Measurements from ENCODE around the gene RPL3. TPM values are rescaled to one million over a fixed set of nuclear protein-coding genes. Genes with fewer than 3 reads are reported as not detected.

The RPL3 gene
- total and polyA plus RNA-seq, 4 donors, result 1,521 to 2,749 (median 1,961) TPM

DNA sequence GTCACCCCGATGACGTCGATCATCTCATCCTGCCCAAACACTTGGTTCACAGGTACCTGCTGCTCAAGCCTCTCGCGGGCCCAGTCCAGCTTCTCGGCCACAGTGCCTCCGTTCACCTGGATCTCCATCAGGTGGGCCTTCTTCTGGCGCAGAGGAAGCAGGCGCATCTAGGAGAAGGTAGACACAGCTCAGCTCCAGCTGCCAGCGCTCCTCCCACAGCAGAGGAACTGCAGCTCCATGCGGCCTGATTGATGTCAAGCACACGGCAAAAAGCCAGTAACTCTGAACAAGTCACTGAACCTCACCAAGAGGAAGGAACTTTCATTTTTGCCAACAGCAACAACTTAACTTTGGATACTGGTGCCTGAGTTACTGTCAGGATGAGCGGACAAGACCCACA lies 4.0 kb downstream of the RPL3 start:
- WGBS, 2 donors, result 76 to 82% methylated on average over 13 of the region's 13 CpGs
- H3K27ac ChIP-seq (ENCODE audit: low read depth in 1 of 2, low read length in 1 of 2), result no peak overlapping the region
- no peaks in the 10 kb centered on the region for H3K27me3 ChIP-seq (ENCODE audit: control insufficient read depth in 3 of 3, insufficient read depth in 3 of 3, low read length in 2 of 3)
- DNase-seq (no peak), ATAC-seq (ENCODE audit: insufficient read depth, low FRiP score) (no peak)
- H3K9me3 ChIP-seq (ENCODE audit: control insufficient read depth in 4 of 4, insufficient read depth in 3 of 4, low read length in 3 of 4), result no peaks in the 10 kb centered on the region
- no peak overlapping the region for H3K4me3 ChIP-seq
- H3K36me3 ChIP-seq (ENCODE audit: control insufficient read depth in 4 of 4, insufficient read depth in 4 of 4, low read length in 4 of 4), result peaks cover 29 to 74% (median 59%) of the 10 kb centered on the region in 4 donors
- peaks cover 12 to 20% (median 13%) of the 10 kb centered on the region in 5 donors for H3K4me1 ChIP-seq (ENCODE audit: control insufficient read depth in 5 of 5, insufficient read depth in 5 of 5, low read length in 5 of 5)
- TF ChIP-seq, protein P1, sequence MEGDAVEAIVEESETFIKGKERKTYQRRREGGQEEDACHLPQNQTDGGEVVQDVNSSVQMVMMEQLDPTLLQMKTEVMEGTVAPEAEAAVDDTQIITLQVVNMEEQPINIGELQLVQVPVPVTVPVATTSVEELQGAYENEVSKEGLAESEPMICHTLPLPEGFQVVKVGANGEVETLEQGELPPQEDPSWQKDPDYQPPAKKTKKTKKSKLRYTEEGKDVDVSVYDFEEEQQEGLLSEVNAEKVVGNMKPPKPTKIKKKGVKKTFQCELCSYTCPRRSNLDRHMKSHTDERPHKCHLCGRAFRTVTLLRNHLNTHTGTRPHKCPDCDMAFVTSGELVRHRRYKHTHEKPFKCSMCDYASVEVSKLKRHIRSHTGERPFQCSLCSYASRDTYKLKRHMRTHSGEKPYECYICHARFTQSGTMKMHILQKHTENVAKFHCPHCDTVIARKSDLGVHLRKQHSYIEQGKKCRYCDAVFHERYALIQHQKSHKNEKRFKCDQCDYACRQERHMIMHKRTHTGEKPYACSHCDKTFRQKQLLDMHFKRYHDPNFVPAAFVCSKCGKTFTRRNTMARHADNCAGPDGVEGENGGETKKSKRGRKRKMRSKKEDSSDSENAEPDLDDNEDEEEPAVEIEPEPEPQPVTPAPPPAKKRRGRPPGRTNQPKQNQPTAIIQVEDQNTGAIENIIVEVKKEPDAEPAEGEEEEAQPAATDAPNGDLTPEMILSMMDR (IDR thresholded peaks at IDR 0.05; ENCODE audit: control extremely low read depth, extremely low read depth), result no peak
- H3K9ac ChIP-seq (ENCODE audit: insufficient read depth in 1 of 2, low read length in 2 of 2), result peak overlapping the region in 1 of 2 donors; percentile 7

DNA sequence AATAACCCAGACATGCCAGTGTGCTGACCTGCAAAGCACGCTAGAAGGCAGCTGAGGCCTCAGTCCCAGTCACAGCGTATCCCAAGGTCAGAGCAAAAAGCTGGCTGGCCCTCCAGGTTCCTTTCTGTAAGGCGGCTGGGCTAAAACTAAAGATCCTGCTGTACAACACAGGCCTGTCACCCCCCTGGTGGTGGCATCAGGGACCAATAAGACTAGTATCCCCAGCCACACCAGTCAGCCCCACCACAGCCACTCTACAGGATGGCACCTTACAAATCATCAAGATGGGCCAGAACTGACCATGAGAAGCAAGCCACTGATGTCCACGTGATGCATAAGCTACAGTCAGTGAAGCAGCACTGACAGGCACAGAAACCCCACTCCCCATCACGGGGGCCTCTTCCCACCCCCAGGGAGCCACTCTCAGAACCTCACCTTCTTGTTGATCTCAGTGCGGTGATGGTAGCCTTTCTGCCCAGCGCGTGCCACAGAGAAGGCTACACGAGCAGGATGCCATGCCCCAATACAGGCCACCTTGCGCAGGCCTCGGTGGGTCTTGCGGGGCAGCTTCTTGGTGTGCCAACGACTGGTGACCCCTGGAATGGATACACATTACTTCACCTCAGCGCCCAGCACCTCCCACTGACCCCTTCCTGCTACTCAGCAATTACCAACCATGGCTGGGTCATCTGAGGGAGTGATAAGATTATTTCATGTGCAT lies 5.0 kb downstream of the RPL3 start:
- Histone ChIP-seq H3K27ac (ENCODE audit: low read depth in 1 of 2, low read length in 1 of 2) (peak overlapping the region in 1 of 2 donors; percentile 23), H3K4me3 (no peak overlapping the region), H3K9me3 (ENCODE audit: control insufficient read depth in 4 of 4, insufficient read depth in 3 of 4, low read length in 3 of 4) (no peaks in the 10 kb centered on the region), H3K4me1 (ENCODE audit: control insufficient read depth in 5 of 5, insufficient read depth in 5 of 5, low read length in 5 of 5) (peaks cover 12 to 20% (median 16%) of the 10 kb centered on the region in 5 donors), H3K27me3 (ENCODE audit: control insufficient read depth in 3 of 3, insufficient read depth in 3 of 3, low read length in 2 of 3) (no peaks in the 10 kb centered on the region), H3K36me3 (ENCODE audit: control insufficient read depth in 4 of 4, insufficient read depth in 4 of 4, low read length in 4 of 4) (peaks cover 29 to 74% (median 59%) of the 10 kb centered on the region in 4 donors), H3K9ac (ENCODE audit: insufficient read depth in 1 of 2, low read length in 2 of 2) (no peak overlapping the region)
- WGBS, 2 donors, result 88 to 92% methylated on average over 14 of the region's 14 CpGs
- TF ChIP-seq, protein P1 (IDR thresholded peaks at IDR 0.05; ENCODE audit: control extremely low read depth, extremely low read depth), result no peak
- ATAC-seq (ENCODE audit: insufficient read depth, low FRiP score) (no peak), DNase-seq (no peak)

DNA sequence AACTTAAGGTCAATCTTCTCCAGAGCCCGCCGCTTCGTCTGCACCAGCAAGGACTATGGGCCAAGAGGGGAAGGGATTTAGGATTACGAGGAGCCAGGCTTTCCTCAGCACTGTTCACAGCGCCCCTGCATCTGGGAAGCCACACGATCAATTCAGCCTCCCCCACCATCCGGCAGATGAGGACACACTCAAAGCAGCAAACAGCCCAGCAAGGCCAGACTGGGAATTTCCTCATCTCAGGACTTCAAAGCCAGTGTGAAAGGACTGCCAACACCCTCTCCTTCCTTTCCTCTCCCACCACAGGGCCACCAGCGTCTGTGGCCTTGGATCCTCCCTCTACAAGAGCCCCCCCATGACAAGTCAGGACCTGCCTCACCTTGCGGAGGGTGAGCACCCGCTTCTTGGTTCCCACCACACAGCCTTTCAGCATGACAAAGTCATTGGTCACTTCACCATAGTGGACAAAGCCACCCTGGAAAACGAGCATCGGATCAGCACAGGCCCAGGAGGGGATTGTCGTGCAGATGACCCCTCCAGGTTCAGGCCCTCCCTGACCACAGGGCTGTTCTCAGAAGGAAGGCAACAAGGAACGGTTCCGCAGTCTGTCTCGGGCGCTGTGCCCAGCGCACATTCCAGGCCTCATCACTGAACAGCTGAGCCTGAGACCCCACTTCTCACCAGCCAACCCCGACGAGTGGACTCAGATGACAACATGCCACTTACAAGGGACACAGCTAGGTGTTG lies 6.0 kb downstream of the RPL3 start:
- DNase-seq (no peak), ATAC-seq (ENCODE audit: insufficient read depth, low FRiP score) (no peak)
- Histone ChIP-seq H3K27me3 (ENCODE audit: control insufficient read depth in 3 of 3, insufficient read depth in 3 of 3, low read length in 2 of 3) (no peaks in the 10 kb centered on the region), H3K27ac (ENCODE audit: low read depth in 1 of 2, low read length in 1 of 2) (no peak overlapping the region), H3K9ac (ENCODE audit: insufficient read depth in 1 of 2, low read length in 2 of 2) (no peak overlapping the region), H3K4me3 (no peak overlapping the region), H3K36me3 (ENCODE audit: control insufficient read depth in 4 of 4, insufficient read depth in 4 of 4, low read length in 4 of 4) (peaks cover 29 to 67% (median 59%) of the 10 kb centered on the region in 4 donors), H3K4me1 (ENCODE audit: control insufficient read depth in 5 of 5, insufficient read depth in 5 of 5, low read length in 5 of 5) (peaks cover 12 to 22% (median 16%) of the 10 kb centered on the region in 5 donors), H3K9me3 (ENCODE audit: control insufficient read depth in 4 of 4, insufficient read depth in 3 of 4, low read length in 3 of 4) (no peaks in the 10 kb centered on the region)
- WGBS, 2 donors, result 76 to 83% methylated on average over 20 of the region's 20 CpGs
- TF ChIP-seq, protein P1 (IDR thresholded peaks at IDR 0.05; ENCODE audit: control extremely low read depth, extremely low read depth), result no peak

Data from lung (tissue), 12 donors.